Stimulated activated CD8-positive, alpha-beta memory T cell treated with anti-CD3 and anti-CD28 coated beads, Interleukin-12 subunit alpha, Interleukin-12 subunit beta, amount 100 ng/mL, for 4 hours (primary cell): ENCODE results near the gene NIN.
"Not testable (repeated sequence)": the region's sequence is repeated elsewhere in the genome, so short reads cannot be mapped to it uniquely, and the experiment has no call there.

ENCODE experiments used
- DNase-seq: peaks from one replicate; pipeline ENCODE4 v3.0.0-alpha.2; 2020; ENCODE audit warnings: low read depth

The NIN gene

DNA sequence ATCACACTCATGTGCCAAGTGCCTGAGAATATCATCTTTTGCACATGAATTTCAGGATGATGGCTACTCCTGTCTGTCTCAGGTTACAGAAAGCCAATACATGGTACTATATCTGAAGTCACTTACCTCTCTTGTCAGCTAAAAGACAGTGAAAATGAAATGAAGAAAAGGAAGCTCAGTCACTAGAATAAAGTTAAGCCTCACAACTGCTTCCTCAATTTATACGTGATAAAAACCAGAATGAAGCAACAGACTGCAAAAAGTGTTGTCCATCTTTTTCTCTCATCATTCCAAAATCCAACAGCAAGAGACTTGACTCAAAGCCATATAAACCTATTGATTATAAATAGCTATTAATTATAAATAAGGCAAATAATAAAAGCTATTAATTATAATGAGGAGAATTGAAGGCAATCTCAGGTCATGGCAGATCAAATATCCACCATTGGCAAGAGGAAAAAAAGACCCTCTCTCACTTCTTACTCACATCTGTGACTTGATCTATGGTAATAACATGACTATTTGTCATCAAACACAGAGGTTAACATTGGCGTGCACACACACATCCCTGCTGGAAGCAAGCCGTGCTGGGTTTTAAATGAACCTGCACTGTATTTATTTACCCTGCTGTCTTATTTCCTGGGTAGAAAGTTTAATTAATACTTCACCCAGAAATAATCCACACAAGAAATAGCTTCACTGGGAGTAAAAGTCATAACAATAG is 10.0 kb downstream of the NIN start:
- no peak for DNase-seq

DNA sequence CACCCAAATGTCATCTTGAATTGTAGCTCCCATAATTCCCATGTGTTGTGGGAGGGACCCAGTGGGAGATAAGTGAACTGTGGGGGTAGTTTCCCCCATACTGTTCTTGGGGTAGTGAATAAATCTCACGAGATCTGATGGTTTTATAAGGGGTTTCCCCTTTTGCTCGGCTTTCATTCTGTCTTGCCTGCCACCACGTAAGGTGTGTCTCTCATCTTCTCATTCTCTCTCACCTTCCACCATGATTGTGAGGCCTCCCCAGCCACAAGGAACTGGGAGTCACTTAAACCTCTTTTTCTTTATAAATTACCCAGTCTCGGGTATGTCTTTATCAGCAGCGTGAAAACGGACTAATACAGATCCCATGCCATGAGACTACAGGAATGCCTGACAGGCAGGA is 11.7 kb downstream of the NIN start:
- DNase-seq: not testable (repeated sequence)

- no peak for DNase-seq
Observed at GRCh38 chr14:50816395-50817047, 14.4 kb downstream of the NIN start.

- not testable (repeated sequence) for DNase-seq
Observed at GRCh38 chr14:50815526-50815925, 15.4 kb downstream of the NIN start.

DNA sequence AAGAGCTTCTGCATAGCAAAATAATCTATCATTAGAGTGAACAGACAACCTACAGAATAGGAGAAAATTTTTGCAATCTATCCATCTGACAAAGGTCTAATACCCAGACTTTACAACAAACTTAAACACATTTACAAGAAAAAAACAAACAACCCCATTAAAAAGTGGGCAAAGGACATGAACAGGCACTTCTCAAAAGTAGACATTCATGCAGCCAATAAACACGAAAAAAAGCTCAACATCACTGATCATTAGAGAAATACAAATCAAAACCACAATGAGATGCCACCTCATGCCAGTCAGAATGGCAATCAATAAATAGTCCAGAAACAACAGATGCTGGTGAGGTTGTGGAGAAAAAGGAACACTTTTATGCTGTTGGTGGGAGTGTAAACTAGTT is 15.9 kb downstream of the NIN start:
- DNase-seq: not testable (repeated sequence)

- no peak for DNase-seq
Observed at GRCh38 chr14:50814161-50814560, 16.8 kb downstream of the NIN start.

DNA sequence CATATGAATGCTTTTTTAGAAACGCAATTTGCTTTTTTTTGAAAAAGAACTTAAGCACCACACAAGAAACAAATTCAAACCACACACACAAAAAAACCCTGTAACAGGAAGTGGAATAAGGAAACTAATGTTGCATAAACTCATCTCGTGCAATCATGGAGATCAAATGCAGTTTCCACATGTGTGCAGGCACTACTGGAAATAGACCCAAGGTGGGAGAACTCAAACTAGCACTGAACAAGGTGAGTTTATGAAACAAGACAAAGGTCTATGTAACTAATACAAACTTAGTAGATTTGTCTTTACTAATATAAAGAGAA is 17.5 kb downstream of the NIN start:
- no peak for DNase-seq

- no peak for DNase-seq
Observed at GRCh38 chr14:50812856-50813543, 18.0 kb downstream of the NIN start.

DNA sequence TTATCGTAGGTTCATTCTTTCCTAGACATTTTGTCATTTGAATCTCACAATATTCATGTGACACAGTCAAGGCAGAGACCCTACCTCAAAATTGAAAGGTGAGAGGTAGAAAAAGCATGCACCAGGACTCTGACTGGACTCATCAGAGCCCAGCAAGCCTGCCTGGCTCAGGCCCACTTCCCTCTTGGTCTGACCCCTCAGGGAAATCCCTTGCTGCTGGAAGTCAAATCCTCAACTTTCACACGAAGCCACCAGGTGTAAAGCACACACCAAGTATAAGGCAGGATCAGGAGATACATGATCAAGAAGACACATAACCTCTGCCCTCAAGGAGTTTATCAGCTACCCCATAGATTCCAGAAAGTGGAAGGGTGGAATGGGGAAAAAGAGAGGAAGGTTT is 18.8 kb downstream of the NIN start:
- DNase-seq: no peak

DNA sequence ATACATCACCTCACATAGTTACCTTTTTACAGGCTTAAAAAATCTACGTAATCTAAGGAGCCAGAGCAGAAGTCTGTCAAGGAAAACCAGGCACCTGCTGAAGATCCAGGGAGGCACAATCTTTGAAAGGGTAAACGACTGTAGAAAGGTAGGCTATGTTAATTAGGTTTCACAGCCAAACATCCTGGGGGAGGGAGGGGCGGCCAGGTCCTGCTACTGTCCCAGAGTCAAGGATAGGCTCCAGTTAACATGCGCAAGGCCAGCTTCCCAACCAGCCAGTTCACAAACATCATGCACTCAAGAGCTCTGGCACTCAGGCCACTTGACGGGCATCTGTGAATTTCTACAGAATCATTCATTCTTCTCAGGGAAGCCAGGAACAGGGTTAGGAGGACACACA is 22.9 kb downstream of the NIN start:
- DNase-seq: no peak

GRCh38 chr14:50806241-50806933 is 24.6 kb downstream of the NIN start:
- no peak for DNase-seq

- no peak for DNase-seq
Observed at GRCh38 chr14:50805396-50805795, 25.6 kb downstream of the NIN start.

DNA sequence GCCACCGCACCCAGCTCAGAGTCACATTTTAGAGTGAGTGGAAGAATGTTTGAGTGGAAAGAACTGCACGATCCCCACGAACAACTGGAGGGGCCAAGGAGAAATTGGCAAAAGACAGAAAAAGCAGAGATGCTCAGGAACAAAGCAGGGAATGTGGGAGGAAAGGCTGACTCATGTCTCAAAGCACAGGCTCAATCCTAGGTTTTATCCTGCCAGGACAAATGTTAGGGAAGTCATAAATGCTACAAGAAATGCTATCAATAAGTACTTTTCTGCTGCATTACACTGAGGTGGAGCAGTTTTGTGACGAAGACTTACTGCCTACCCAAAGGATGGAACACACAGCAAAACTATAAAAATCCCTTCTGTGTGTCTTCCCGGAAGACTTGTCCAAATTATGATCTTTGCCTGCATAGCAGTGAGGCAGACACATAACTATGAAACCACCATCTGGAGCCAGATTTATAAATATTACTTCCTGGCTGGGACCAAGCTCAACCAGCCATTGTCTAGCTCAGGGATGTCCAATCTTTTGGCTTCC is 26.7 kb downstream of the NIN start:
- no peak for DNase-seq

DNA sequence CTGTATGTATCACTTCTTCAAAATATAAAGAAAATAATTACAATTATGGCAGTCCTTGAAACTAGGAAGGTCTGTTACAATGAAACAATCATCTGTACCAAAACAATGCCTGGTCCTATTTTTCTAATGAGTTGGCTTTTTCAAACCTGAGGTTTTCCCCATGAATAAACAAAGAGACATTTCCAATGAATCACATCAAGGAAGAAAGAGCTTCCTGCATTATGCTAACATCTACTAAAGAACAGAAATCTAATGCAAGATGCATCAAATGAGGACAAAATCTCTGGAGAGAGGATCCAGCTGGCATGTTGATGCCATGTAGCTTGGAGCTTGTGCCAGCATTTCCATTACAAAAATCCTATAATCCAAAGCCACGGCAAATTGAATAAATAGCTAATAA is 29.3 kb downstream of the NIN start:
- no peak for DNase-seq

DNA sequence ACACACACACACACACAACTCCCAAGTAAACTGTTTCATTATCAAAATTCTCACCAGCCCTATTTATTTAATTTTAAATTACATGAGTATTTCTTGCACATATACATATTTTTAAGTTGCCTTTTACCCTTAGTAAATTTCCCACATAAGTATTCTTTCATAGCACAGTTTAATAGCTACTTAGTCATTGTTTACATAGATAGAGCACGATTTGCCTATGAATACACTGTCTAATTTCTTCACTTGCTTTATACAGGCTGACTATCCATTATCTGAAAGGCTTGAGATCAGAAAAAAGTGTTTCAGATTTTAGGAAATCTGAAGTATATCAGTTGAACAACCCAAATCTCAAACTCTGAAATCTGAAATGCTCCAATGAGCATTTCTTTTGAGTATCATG is 30.9 kb downstream of the NIN start:
- no peak for DNase-seq

DNA sequence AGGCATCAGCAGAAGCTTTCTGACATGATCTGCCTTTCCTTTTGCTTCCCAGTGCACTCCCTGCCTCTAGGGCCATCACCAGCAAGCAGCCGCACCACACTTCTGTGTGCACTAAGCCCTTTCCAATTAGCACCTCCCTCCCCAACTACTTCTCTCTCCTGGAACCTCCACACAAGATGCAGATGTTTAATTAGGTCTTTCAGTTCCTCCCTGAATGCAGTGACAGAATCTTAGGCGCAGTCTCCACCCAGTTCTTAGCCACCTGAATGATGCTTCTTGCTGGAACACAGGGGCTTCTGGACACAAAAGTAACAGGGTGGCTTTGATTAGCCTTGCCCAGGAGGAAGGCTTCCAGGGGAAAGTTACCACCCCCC is 32.9 kb downstream of the NIN start:
- DNase-seq: no peak

DNA sequence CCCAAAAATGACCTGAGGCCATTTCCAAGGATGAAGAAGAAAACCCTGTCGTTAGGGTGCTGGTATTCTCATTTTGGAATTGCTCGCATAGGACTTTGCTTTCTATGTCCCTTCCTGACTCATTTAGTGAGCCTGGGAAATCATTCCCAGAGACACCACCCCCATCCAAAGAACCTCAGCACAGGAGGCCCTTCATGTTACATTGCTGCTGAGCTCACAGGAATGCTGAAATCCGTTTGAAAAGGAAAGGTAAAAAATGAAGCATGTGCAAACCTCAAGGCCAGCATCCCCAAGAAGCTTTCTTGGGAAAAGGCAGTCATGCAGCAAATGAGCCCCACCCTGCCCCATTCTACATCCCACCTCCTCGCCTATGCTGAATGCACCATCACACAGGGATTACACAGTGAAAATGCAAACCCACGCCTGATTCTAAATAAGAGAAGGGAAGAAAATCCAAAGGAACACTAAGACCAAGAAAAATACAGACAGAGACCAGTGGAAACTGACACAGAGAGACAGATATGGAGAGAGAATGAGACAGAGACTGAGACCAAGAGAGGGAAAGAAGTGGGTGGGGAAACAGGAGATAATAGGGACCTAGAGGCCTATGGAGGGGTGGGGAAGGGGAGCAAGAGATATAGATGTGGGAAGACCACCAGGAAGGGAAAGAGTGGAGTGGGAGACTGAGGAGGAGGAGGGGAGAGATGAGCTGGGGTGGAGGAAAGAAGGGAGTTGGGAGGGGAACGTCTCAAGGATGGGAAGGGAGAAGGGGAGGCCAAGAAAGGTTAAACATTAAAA is 33.5 kb downstream of the NIN start:
- no peak for DNase-seq

DNA sequence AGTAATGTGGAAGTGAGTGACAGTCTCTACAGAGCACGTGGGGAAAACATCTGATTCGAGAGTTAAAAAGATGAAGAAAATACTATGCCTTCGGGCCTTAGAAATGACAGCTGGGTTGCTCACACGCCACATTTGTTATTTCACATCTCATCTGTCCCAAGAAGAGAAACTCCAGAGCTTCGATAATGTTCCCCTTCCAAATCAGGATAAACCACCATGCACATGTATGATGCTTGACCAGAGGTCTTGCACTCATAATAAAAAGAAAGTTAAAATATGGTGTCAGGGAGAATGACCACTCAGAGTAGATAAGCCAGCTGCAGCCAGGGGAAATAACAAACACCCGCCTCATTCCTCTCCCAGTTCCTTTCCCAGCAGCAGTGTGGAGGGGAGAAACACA is 34.6 kb downstream of the NIN start:
- DNase-seq: no peak

GRCh38 chr14:50795909-50796308 is 35.1 kb downstream of the NIN start:
- no peak for DNase-seq

DNA sequence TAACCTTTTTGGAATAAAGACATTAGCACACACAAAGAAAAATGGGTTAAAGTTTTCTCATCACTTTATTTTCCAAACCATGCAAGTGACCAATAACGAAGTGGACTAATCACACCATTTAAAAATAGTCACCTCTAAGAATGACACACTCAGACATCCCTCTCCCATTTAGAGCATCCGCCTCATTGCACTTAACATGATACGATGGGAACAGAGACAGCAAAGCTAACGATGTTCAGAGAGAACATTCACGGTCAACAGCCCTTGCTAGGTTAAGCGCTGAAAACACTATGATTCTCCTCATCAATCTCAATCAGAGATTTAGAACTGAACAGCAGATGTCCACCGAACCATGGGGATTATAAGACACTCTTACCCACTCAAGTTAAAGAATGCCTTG is 35.8 kb downstream of the NIN start:
- no peak for DNase-seq

DNA sequence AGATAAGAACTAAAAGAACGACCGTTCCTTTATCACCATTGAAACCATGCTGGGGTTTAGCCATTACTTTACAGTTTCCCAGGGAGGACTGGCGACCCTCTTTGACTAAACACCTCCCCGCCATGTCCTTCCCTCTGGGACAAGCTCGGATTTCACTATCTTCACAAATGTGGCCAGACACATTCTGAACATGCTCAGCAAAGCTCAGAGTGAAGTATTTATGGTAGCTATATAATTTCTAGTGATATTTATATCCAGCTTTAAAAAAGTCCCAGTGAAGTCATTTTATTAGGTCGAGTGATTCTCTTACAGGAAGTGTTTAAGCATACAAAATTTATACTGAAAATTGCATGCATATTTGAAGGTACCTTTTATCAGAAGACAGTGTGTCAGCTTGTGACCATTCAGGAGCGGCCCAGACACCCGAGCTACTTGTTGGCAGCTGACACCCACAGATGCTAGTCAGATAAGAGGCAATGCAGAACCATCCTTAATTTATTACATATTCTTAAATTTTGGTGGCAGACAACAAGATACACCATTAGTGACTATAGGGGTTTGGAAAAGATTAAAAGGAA is 36.8 kb downstream of the NIN start:
- no peak for DNase-seq
